Measurements from ENCODE around the gene ARSI. TPM values are rescaled to one million over a fixed set of nuclear protein-coding genes. Genes with fewer than 3 reads are reported as not detected.

Gene ARSI
- total and polyA plus RNA-seq, 2 of the 4 experiments (the other 2 are of a cell fraction) = 14.8 to 15.2 TPM

DNA sequence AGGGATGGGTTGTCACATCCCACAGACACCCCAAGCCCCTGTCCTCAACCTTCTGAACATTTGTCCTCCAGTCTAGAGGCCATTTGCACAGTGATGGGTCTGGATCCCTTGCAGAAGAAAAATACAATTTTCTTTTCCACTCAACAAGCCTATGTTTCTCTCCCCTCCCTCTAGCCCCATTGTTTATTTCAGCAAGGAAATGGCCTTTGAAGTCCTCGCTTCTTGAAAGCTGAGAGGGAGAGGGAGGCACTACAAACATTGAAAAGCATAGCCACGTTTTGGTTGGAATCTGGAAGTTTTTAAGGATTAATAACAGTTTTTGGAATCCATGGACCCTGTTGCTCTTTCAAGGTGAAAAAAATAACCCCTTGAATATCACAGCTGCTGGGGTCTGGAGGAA lies 24.0 kb upstream of the ARSI start:
- H3K23ac ChIP-seq (ENCODE audit: low read depth, low read length) = no peak overlapping the region; the same call in 1 of the 2 replicates
- H3K27ac ChIP-seq (ENCODE audit: insufficient read depth, low read length) = no peak overlapping the region
- no peak overlapping the region for H3K4me3 ChIP-seq (ENCODE audit: insufficient read depth, low read depth, low read length)
- H2AK9ac ChIP-seq (replicated peaks; ENCODE audit: low read depth, low read length, poor library complexity) = no peak overlapping the region
- H3K4me2 ChIP-seq (ENCODE audit: low read depth, low read length) = no peak overlapping the region; the same call in 1 of the 2 replicates
- no peak overlapping the region for H3K56ac ChIP-seq (ENCODE audit: extremely low read depth, insufficient read depth, low read length)
- H4K8ac ChIP-seq (ENCODE audit: low read depth in 2 of 2, low read length in 2 of 2) = 0 out of 4 replicates have a peak overlapping the region, but pooled peaks of 1 of the 2 experiments have one; percentile 34
- no peaks in the 10 kb centered on the region for H3K79me1 ChIP-seq (ENCODE audit: low read depth in 1 of 2, low read length in 2 of 2)
- dilution Hi-C loops (cut with HindIII; ENCODE audit: low sequenced_read_pairs, unreplicated experiment) = no loop called here
- H4K5ac ChIP-seq (ENCODE audit: low read depth, low read length) = no peak overlapping the region
- WGBS, 2 experiments (ENCODE audit: extremely low coverage in 2 of 2, insufficient read length in 1 of 2) = no CpG with 5 or more reads among the region's 2 CpGs
- H2BK120ac ChIP-seq (ENCODE audit: low read depth, low read length) = peak overlapping the region; percentile 19; the same call in 1 of the 2 replicates
- in situ Hi-C loops (cut with MboI; ENCODE audit: low sequenced_read_pairs) = no loop called here
- no peak overlapping the region for H3K9ac ChIP-seq (ENCODE audit: low read depth, low read length)
- H2AFZ ChIP-seq (replicated peaks; ENCODE audit: low read length, poor library complexity) = no peak overlapping the region
- BruUV-seq (replicated peaks) = no TSS peak
- no peak overlapping the region for H2BK20ac ChIP-seq (ENCODE audit: low read depth, low read length)
- intact Hi-C loops (cut with micrococcal nuclease) = no loop called here
- no peak overlapping the region for H2BK5ac ChIP-seq (ENCODE audit: low read depth, low read length, poor library complexity, severe bottlenecking)
- H3K18ac ChIP-seq (ENCODE audit: low read depth, low read length) = no peak overlapping the region; the same call in 1 of the 2 replicates
- no peak overlapping the region; the same call in 1 of the 2 replicates for H2AK5ac ChIP-seq (ENCODE audit: low read depth, low read length)
- H2BK15ac ChIP-seq (ENCODE audit: low read depth, low read length) = no peak overlapping the region
- CTCF ChIA-PET = no interaction called here
- peak overlapping the region; percentile 25; the same call in 1 of the 2 replicates for H3K14ac ChIP-seq (replicated peaks; ENCODE audit: low read depth, low read length)
- H3K27me3 ChIP-seq (ENCODE audit: control insufficient read depth, insufficient read depth, low read length) = peaks cover 3% of the 10 kb centered on the region; the same call in 1 of the 2 replicates
- H3K4me1 ChIP-seq (ENCODE audit: control insufficient read depth, insufficient read depth, low read length) = peaks cover 5% of the 10 kb centered on the region
- H3K4ac ChIP-seq (ENCODE audit: low read depth, low read length) = peak overlapping the region; percentile 20; the same call in 1 of the 2 replicates
- no peaks in the 10 kb centered on the region for H4K20me1 ChIP-seq (ENCODE audit: insufficient read depth, low read length)
- no peak for TF ChIP-seq RCOR1 (IDR thresholded peaks at IDR 0.05; ENCODE audit: insufficient replicate concordance, low read length)
- no peak for TF ChIP-seq RFX5 (IDR thresholded peaks at IDR 0.05; ENCODE audit: low read depth, low read length)
- TF ChIP-seq, protein P1, sequence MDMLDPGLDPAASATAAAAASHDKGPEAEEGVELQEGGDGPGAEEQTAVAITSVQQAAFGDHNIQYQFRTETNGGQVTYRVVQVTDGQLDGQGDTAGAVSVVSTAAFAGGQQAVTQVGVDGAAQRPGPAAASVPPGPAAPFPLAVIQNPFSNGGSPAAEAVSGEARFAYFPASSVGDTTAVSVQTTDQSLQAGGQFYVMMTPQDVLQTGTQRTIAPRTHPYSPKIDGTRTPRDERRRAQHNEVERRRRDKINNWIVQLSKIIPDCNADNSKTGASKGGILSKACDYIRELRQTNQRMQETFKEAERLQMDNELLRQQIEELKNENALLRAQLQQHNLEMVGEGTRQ (IDR thresholded peaks at IDR 0.05; ENCODE audit: low read depth, low read length) = no peak
- TF ChIP-seq, protein P2, sequence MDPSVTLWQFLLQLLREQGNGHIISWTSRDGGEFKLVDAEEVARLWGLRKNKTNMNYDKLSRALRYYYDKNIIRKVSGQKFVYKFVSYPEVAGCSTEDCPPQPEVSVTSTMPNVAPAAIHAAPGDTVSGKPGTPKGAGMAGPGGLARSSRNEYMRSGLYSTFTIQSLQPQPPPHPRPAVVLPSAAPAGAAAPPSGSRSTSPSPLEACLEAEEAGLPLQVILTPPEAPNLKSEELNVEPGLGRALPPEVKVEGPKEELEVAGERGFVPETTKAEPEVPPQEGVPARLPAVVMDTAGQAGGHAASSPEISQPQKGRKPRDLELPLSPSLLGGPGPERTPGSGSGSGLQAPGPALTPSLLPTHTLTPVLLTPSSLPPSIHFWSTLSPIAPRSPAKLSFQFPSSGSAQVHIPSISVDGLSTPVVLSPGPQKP (IDR thresholded peaks at IDR 0.05; ENCODE audit: borderline replicate concordance, low read depth, low read length) = no peak
- TF ChIP-seq RAD21 (IDR thresholded peaks at IDR 0.05; ENCODE audit: low read length) = no peak
- no peak for TF ChIP-seq BHLHE40 (IDR thresholded peaks at IDR 0.05; ENCODE audit: low read depth, low read length)
- no peak for TF ChIP-seq MXI1 (IDR thresholded peaks at IDR 0.05; ENCODE audit: borderline replicate concordance, low read depth, low read length)
- TF ChIP-seq MAFK (IDR thresholded peaks at IDR 0.05; ENCODE audit: low read depth, low read length) = no peak
- no peak for TF ChIP-seq NFE2L2 (IDR thresholded peaks at IDR 0.05; ENCODE audit: low read depth, low read length)
- TF ChIP-seq POLR2A (IDR thresholded peaks at IDR 0.05; ENCODE audit: low read depth, low read length) = no peak
- no peak for TF ChIP-seq SMC3 (IDR thresholded peaks at IDR 0.05; ENCODE audit: low read depth, low read length)
- no peak for TF ChIP-seq FOS (IDR thresholded peaks at IDR 0.05; ENCODE audit: low read depth, low read length)
- POLR2A ChIA-PET (ENCODE audit: unreplicated experiment) = no interaction called here
- ATAC-seq (ENCODE audit: low read depth) = peak; percentile 39
- no peak for DNase-seq
- peaks cover 14% of the 10 kb centered on the region for H3K9me1 ChIP-seq (ENCODE audit: insufficient read depth, low read length)
- no peaks in the 10 kb centered on the region for H3K36me3 ChIP-seq (ENCODE audit: control insufficient read depth, insufficient read depth, low read length)
- H4K91ac ChIP-seq (ENCODE audit: insufficient read depth, low read depth, low read length) = peak overlapping the region; percentile 1; the same call in 1 of the 2 replicates
- H3K9me3 ChIP-seq (ENCODE audit: control insufficient read depth, insufficient read depth, low read length) = no peaks in the 10 kb centered on the region
